ENCODE results near the gene BHLHE40.

BHLHE40 gene

DNA sequence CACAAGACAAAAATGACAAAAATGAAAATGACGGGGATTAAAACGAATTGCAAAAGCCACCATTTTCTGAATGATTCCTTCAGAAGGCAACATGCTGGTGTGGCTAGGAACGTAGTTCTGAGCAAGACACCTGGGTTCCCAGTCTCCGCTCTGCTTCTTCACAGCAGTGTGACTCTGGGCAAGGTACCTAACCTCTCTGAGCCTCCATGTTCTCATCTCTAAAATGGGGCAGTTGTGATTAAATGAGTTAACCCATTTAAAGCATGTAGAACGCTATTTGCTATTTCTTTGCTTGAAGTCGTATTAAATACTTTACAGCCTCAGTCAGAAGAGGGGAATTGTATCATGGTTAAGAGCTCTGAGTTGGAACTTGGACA lies 23.6 kb downstream of the BHLHE40 start:
- no peak for DNase-seq

DNA sequence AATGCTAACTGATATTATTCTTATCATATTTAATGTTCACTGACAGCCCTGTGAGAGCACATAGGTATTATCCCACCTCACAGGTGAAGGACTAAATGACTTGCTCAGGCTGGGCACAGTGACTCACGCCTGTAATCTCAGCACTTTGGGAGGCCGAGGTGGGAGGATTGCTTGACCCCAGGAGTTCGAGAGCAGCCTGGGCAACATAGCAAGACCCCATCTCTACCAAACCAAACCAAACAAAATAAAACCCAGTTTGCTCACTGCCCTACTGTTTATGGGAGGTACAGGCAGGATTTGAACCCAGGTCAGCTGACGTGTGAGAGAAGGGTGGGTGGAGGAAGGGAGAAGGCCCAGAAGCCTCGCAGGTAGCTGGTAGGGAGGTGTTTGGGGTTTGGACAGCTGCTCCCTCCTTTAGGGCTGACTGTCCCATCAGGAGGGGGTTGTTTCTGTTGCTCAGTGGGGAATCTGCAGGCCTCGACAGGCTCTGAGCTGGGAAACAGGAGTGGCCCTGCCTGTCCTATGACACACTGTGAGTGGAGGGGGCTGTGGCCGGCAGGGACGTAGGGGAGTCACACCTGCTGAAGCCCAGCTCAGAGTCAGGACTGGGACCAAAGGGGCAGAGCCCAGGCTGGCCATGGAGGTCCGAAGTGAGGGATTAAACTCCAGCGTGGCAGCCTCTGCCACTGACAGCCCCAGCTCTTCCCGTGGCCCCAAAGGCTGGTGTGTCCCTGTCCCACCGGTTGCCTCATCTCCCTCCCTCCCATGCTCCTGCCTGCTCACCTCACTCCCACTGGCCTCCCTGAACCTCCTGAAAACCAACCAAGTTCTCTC lies 25.3 kb downstream of the BHLHE40 start:
- DNase-seq = no peak

DNA sequence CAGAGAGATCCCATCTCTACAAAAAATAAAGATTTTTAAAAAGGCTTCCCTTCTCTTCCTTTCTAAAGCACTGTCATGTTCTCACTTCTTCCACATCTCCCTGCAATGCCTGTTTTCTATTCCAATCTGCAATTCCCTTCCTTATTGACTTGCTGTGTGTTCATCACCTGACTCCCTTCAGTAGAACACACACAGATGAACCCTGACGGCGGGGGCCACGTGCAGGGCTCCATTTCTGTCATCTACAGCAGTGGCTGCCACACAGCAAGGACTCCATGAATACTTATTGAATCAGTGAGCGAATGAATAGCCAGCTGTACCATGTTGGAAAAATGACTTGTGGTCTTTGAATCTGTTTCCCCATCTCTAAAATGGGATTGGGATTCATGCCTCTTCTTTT lies 26.1 kb downstream of the BHLHE40 start:
- DNase-seq = no peak

- DNase-seq = peak; percentile 89
Observed at GRCh38 chr3:5006755-5007202, 27.5 kb downstream of the BHLHE40 start.

DNA sequence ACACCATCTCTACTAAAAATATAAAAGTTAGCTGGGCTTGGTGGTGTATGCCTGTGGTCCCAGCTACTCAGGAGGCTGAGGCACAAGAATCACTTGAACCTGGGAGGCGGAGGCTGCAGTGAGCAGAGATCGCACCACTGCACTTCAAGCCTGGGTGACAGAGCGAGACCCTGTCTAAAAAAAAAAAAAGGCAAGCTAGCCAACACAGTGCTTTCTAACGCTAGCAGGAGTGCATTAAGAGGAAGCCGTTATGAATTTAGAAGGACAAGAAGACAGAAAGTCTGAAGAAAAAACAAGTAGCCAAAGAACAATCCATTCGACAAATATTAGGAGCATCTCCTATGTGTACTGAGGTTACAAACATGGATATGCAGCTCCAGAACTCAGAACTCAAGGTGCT lies 28.6 kb downstream of the BHLHE40 start:
- no peak for DNase-seq

GRCh38 chr3:5009506-5010109 lies 30.4 kb downstream of the BHLHE40 start:
- no peak for DNase-seq

DNA sequence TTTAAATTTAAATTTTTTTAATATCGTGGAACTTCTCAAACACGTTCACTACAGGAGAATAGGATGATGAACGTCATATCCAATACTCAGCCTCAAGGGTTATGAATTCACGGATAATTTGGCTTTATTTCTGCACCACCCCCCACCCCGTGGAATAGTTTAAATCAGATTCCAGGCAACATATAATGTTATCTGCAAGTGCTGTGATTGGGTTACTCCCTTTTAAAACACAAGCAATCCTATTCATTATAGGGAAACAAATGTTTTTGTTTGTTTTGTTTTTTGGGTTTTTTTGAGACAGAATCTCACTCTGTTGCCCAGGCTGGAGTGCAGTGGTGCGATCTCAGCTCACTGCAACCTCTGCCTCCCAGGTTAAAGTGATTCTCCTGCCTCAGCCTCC lies 30.9 kb downstream of the BHLHE40 start:
- no peak for DNase-seq

DNA sequence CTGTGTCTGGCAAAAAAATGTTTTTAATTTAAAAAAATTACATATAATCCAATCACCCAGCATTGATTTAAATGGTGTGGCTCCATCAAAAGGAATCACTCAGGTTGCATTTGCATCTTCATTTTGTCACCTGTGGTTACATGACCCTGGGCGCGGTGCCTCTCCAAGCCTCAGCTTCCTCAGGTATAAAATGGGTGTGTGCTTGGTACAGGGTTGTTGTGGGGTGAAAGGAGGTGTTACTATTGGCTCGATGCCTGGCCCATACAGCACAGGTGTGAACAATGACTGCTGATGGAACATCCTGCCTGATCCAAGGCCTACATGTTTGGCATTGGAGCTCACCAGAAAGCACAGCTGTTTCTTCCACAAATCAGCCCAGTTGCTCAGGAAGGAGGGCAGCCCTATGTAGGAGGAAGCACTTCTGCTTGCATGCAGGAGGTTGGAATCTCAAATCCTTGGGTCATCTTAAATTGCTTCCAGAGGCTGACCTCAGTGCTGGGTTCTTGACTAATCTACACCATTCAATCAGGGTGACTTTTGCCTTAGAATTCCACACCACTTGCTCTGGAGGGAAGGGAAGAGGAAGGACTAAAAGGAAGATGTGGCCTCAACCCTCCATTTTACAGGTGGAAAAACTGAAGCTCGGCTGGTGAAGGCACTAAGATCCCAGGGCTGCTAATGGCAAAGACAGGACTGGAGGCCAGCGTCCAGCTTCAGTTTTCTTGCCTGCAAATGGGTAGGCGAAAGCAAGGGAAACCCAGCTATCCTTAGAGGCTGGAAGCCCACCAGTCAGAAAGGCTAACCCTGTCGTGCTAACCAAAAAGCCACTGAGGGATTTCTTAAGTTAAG lies 31.7 kb downstream of the BHLHE40 start:
- DNase-seq = no peak

DNA sequence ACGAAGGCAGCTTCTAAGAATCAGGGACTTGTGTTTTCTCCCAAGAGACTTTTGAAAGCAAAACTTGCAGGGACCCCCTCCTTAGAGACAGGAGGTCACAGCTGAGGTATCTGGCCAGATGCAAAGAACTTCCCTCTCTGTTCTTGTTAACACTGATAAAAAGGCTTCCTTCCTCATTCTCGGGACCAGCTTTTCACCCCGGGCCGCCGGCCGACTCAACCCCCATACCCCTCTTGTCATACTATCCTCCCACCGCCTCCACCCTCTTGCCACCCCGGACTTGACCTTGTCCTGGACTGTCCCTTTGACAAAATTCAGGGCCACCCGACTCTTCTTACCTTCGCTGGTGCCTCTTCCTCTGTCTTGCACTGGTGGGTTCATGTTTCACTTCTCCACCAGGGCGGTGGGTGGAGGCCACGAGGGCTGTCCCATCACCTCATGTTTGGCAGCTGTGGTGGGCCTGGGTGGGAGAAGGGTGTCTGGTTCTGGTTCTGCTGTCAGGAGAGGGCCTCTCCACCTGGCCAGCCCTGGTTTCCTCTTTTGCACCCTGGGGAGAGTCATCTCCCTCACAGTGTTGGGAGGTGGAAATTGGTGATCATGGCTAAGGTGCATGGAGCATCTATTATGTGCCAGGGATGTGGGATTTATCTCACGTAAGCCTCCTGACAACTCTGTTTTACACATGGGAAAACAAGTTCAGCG lies 32.5 kb downstream of the BHLHE40 start:
- DNase-seq = no peak

DNA sequence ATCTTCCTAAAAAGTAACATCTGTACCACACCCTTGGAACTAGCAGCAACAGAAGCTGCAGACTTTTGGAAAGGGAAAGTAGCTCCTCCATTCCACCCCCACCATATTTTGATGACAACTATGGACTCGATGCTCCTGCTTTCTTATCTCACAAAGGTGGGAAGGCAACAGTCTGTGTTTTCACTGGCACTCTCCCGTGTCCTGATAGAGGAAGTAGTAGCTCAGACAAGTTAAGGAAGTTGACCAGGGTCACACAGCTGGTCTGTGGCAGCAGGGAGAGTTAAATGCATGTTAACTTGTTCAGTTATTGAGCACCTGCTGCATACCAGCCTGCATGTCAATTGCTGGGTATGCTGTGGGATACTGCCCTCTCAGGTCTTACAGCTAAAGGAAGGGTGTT lies 33.1 kb downstream of the BHLHE40 start:
- no peak for DNase-seq

DNA sequence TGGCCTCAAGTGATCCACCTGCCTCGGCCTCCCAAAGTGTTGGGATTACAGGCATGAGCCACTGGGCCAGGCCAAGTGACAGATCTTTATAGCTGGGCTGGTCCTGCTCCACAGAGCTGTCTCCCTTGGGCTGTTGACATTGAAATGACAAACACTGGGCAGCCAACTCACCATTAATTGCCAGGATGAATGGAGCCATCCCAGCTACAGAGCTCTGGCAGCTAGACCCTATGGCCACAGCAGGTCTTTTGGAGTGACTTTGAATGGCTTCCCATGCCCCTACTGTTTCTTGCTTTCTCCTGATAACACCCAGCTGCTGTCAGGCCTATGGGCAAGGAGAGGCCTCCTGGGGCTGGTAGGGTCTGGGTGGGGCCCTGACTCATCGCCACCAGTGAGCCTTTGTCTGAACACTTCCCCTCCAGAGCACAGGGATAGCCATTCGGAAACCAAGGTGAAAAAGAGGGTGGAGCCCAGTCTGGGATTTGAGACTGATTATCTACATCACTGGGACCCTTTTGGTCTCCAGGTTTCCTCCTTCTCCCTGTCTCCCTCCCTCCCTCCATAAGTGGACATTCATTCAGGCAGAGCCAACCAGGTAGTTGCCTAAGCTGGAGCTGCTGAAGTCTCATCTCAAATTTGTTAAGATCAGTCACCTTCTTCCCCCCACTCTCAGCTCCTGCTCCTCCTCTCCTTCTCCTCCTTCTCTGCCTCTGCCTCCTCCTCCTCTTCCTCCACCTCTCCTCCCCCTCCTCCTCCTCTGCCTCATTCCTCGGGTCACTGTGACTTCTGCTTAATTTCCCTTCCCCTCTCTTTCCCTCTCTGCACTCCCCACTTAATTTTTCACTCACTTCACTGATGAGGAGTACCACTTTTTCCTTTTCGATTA lies 34.0 kb downstream of the BHLHE40 start:
- DNase-seq = no peak

- DNase-seq = no peak
Observed at GRCh38 chr3:5014391-5014790, 35.2 kb downstream of the BHLHE40 start.

GRCh38 chr3:5015056-5015455 lies 35.8 kb downstream of the BHLHE40 start:
- DNase-seq = no peak

DNA sequence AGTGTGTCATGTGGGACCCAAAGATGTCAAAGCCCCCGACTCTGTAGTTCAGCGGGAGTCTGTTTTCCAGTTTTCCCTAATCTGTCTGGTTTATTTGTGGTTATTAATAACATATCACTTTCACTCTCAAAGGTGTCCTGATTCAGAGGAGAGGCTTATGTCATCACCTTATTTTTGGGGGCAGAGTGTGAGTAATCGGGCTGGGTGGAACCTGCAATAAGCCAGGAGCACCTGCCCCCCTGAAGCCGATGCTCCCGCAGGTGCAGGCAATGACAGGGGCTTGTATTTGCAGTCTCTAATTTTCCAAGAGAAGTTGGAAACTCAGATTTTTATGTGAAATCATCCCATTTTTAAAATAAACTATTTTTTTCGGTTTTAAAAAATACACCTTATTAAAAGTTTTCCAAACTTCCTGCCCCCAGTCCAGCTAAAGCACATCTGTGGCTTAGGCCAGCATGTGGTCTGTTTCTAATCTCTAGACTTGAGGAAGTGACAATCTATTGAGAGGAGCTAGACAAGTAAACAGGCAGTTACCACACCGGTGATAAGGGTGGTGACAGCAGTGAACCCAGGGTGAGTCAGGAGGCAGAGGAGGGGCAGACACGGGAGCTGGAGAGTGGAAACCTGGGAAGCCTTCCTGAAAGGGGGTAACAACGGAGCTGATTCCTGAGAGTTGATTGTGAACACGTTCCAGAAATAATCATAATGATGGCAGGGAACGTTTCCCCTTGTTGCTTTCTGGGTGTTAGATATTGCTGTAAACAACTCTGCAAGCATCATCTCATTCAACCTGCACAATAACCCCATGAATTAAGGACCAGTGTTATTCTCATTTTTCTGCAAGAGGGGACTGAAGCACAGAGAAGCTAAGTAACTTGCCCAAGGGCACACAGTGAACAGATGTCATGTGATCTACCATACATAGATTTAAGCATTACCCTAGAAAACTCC lies 37.2 kb downstream of the BHLHE40 start:
- no peak for DNase-seq

DNA sequence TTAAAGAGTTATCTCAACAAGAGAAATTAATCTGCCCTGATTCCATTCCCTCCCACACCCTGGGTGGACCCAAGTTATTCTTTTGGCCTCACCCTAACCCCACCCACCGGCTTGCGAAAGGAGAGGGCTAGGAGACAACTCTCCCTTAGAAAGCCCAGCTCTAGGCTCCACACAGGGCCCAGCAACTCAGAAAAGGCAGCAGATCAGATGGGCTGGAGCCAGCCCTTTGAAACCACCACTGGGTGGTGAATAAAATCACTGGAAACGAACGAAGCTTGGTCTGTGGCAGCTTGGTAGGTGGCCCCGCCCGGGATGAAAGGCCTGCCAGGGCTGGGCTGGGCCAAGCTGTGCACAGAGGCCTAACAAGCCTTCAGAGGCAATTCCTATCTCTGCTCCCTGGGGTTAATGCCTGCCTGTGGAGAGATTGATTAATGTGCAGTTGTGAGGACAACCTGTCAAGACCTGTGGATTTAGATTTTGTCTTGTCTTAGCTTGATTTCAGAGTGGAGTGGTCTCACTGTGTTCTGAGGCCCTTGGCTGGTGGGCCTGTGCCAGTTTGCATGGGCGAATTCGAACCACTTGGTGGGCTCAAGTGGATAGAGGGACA lies 38.8 kb downstream of the BHLHE40 start:
- no peak for DNase-seq

DNA sequence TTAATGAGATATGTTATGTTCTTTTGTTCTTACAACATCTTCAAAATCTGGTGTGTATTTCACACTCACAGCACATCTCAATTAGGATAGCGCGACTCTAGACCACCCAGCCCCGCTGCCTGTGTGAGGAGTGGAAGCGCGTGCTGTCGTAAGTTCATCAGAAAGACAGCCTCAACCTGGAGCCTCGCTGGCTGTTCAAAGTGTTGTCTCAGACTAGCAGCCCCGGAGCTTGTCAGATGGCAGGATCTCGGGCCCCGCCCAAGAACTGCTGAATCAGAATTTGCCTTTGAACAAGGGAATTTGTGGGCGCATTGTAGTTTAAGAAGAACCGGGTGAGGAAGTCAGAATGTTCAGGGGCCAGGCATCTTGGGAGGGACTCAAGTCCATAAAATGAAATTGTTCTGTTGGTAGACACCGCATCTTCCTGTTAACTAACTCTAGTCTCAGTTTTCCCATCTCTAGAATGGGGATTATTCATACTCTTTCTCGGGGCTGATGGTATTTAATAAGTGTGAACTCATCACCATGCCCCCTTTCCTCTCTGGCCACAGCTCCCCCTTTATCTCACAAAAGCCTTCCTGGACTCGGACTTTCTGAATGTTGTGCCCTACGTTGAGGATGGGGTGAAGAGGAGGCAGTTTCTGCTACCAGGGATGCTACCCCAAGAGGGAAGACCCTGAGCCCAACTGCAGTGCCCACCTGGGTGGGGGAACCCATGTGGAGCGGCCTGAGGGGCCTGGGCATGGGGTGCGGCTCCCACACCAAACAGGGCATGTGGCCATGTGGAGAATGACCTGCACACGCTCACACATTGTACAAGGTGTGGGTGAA lies 40.4 kb downstream of the BHLHE40 start:
- peak; percentile 84 for DNase-seq

DNA sequence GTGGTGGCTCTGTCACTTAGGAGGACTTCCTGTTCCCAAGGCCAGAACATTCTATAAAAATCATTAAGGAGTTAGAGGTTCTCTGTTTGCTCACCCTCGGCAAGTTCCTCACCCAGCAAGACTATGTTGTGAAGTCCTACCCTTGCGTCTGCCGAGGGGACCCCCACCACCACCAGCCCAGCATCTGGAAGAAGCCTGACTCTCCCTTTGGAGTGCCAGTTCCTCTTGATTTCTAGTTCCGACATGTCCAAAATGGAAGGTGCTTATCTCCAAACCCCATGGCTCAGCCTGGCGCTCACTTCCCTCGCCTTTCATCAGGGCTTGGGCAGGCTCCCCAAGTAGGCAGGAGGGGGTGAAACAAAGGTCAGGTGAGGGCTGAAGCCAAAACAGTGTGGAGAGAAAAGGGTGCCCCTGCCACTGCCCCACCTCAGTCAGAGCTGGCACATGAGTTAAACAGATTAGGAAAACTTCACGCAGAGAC lies 41.0 kb downstream of the BHLHE40 start:
- DNase-seq = no peak

GRCh38 chr3:5021116-5022092 lies 42.2 kb downstream of the BHLHE40 start:
- peak; percentile 52 for DNase-seq
